RPMI7951 (cell line): Measurements from ENCODE around the gene CDA. TPM values are rescaled to one million over a fixed set of nuclear protein-coding genes. Genes with fewer than 3 reads are reported as not detected.
A peak's percentile ranks its signal among the peaks of the same experiment; 100 is the strongest.

Source experiments
- DNase-seq: peaks from one replicate; pipeline ENCODE4 v3.0.0-alpha.2; 2012; ENCODE audit warnings: low read depth
- total RNA-seq: library from RNA; depleted of rRNA; stranded (reverse); fragments of >200 nt; shearing (Covaris generic); gene quantifications from 2 replicates; pipeline ENCODE4 v1.2.3, GENCODE V29; 2014

CDA gene
- total RNA-seq, 1 experiment from 2014 or later = 24.9 TPM

DNA sequence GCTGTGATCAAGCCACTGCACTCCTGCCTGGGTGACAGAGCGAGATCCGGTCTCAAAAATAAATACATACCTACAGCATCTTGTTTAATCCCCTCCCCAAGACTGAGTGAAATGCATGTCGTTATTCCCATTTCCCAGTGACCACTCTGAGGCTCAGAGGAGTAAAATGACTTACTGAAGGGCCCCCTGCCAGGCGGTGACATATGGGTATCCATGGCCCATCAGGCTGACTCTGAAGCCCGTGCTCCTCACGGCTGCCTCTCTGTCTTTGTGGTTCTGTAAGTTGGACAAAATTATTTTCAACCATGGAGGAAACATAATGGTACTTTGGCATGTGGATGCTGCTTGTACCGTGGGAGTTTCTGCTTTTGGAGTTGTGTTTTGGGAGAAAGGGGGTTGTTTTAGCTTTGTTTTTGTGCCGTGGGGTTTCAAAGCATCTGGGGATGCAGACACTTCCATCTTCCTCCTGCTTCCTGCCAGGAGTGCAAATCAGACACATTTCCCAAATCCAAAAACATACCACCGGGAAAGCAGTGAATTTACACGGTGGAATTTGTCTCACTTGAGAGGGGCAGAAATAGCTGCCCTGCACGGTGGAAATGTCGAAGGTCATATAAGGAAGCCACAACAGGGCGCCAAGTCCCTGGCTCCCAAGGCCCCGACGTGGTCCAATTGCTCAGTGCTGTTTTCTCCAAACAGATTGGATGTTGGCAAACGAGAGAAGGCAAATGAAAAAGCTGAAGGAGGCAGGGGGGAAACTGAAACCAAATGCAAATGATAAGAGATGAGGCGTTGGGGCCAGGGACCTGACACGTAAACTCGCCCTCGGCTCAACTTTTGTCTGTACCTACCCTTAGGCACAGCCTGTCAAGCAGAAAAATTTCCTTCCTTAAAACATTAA is 27.3 kb downstream of the CDA start:
- peak; percentile 74 for DNase-seq

DNA sequence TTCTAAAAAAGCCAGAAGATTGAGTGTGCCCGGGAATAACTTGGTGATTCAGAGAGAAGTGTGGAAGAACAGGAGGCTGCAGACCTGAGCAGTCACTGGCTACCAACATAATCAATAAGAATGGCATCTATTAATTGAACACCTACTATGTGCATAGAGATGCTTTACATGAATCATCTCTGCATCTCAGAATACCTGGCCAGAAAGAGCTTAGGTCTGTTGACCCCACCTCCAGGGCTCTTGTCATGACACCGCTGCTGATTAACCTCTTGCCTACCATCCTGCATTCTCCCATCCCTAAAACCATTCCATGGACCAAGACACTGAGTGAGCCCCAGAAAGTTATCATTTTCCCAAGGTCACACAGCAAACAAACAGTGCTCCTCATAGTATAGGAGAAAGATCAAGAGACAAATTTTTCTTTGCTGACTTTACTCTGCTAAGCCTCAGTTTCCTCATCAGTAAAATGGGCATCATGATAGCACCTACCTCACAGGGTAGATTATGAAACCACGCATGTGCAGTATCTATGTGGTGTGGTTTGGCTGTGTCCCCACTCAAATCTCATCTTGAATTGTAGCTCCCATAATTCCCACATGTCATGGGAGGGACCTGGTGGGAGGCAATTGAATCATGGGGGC is 28.1 kb downstream of the CDA start:
- DNase-seq = no peak

DNA sequence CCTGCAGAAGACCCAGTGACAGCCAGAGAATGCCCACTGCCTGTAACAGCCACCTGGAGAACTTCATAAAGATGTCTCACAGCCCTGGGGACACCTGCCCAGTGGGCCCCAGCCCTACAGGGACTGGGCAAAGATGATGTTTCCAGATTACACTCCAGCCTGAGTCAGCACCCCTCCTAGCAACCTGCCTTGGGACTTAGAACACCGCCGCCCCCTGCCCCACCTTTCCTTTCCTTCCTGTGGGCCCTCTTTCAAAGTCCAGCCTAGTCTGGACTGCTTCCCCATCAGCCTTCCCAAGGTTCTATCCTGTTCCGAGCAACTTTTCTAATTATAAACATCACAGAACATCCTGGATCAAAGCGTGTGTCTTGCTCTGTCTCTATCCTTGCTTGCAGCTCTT is 29.7 kb downstream of the CDA start:
- DNase-seq = no peak

DNA sequence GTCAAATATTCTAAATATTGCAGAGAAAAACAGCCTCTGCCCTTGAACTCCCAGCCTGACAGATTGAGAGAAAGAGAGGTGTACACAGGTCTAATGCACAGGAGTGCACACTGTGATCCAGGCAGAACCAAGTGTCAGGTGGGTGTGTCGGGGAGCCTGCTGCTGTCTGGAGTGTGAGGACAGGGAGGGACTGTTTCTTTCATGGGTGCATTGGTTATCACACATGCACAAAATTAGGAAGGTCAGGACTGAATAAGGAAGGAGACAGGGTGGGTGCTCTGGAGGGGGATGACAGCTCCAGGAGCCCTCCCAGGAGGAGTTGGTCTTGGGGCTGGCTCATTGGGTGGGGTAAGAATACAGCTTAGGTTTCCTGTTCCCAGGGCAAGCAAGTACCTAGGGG is 31.1 kb downstream of the CDA start:
- DNase-seq = no peak

DNA sequence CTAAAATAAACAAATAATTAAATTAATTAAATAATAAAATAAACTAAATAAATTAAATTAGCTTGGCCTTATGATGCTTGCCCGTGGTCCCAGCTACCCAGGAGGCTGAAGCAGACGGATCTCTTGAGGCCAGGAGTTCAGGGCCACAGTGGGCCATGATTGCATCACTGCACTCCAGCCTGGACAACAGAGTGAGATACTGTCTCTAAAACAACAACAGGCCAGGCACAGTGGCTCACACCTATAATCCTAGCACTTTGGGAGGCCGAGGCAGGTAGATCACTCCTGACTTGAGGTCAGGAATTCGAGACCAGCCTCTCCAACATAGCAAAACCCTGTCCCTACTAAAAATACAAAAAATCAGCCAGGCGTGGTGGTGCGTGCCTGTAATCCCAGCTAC is 32.1 kb downstream of the CDA start:
- no peak for DNase-seq

DNA sequence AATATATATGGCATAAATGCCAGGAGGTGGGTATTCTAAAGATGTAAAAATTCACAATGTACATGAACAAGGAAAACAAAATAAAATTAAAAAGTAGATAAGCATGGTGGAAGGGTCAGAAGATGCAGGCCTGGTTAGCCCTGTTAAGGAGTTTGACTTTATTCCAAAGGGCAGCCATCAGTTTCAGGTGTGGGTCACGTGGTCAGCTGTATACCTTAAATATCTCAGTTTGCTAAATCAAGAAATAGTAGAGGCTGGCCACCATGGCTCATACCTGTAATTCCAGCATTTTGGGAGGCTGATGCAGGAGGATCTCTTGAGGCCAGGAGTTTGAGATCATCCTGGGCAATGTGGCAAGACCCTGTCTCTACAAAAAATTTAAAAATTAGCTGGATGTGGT is 35.8 kb downstream of the CDA start:
- DNase-seq = no peak

DNA sequence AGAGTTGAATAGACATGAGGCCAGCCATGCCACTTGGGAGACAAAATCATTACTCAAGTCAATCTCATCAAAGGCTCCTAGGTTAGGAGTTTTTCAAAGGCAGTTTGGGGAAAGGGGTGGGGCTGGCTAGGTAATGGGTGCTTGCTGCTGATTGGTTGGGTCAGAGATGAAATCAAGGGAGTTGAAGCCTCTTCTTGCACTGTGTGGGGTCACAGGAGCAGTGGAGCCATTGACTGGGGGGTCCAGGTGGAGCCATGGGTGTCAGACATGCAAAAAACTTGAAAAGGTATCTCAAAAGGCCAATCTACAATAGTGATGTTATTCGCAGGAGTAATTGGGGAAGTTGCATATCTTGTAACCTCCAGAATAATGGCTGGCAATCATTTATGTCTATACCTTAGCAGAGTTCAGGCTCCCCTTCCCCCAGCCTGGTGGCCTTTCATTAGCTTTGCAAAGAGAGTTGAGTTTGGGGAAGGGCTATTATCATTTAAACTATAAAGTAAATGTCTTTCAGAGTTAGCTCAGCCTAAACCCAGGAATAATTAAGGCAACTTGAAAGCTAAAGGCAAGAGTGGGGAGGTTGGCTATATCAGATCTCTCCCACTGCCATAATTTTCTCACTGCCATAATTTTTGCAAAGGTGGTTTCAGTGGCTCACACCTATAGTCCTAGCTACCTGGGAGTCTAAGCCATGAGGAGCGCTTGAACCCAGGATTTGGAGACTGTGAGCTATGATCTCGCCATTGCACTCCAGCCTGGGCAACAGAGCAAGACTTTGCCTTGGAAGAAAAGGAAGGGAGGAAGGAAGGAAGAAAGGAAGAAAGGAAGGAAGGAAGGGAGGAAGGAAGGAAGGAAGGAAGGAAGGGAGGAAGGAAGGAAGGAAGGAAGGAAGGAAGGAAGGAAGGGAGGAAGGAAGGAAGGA is 36.5 kb downstream of the CDA start:
- no peak for DNase-seq

DNA sequence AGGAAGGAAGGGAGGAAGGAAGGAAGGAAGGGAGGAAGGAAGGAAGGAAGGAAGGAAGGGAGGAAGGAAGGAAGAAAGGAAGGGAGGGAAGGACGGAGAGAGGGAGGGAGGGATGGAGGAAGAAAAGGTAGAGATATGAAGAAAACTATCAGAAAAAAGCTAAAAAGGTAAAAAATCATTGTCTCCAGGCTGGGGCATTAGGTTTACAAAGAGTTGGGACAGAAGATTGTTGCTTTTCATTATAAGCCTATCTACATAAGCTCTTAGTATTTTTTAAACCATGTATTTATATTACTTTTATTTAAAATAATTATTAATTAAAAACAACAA is 37.2 kb downstream of the CDA start:
- no peak for DNase-seq

DNA sequence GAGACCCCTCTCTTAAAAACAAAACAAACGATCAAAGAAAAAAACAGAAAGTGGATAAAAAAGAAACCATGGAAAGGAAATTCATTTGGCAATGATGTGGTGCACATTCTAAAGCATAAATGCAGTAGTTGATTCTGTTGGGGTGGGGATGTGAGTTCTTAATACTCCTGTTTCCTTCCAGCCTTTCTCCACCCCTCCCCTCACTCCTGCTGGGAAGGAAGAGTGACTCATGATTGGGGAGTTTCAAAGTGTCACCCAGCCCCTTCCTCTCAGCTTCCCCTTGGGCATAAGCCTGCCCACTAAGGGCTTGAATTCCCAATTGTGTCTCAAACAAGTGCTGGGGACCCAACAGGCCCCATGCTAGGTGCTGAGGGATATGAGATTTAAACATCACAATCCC is 37.6 kb downstream of the CDA start:
- no peak for DNase-seq

DNA sequence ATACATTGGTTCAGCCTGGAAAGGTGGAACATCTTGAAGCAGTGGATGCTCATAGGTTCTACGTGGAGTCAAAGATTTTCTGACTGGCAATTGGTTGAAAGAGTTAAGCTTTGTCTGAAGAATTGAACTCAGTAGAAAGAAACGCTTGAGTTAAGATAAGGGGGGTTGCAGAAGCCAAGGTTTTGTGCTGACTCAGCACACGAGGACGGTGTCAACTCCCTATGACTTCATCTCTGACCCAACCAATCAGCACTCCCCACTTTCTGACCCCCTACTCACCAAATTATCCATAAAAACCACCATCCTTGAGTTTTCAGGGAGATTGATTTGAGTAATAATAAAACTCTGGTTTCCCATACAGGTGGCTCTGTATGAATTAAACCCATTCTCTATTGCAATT is 41.8 kb downstream of the CDA start:
- DNase-seq = no peak

DNA sequence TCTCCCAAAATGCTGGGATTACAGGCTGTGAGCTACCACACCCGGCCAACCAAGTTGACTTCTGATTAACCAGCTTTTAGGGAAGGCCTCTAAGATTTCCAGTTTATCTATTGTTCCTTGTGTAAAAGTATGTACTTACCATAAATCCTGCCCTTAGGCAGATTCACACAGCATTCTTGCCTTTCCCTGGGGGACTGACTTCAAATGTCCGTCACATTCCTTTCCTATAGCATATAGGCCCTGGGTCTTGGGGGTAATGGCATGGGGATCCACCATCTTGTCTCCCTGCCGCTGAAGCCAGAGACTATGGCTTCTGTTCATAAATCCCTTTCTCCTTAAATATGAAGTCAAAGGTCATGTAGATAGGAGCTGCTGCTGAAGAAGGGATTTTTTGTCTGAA is 43.5 kb downstream of the CDA start:
- DNase-seq = no peak

DNA sequence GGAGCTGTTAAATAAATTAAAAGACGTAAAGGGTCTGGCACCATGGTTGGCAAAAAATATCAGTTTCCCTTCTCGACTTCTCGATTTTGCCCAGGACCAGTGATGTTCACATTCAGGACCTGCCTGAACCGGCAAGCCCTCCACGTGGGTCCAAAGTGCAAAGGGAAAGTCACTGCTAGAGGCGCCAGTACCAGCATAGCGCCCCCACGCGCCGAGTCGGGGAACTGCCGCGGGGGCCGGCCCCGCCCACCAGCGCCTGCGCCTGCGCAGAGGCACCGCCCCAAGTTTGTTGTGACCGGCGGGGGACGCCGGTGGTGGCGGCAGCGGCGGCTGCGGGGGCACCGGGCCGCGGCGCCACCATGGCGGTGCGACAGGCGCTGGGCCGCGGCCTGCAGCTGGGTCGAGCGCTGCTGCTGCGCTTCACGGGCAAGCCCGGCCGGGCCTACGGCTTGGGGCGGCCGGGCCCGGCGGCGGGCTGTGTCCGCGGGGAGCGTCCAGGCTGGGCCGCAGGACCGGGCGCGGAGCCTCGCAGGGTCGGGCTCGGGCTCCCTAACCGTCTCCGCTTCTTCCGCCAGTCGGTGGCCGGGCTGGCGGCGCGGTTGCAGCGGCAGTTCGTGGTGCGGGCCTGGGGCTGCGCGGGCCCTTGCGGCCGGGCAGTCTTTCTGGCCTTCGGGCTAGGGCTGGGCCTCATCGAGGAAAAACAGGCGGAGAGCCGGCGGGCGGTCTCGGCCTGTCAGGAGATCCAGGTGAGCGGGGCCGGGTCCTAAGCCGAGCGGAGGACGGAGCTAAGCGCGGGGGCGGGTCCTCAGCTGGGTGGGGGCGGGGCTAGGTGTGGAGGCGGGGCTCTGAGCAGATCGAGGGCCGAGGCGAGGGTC is 44.5 kb downstream of the CDA start, which contains the start of gene PINK1:
TSS of gene PINK1 (plus strand) at position 269 of the 875 bp plus-strand sequence. CDS start at position 360, 91 bp downstream.
- DNase-seq = peak; percentile 65

DNA sequence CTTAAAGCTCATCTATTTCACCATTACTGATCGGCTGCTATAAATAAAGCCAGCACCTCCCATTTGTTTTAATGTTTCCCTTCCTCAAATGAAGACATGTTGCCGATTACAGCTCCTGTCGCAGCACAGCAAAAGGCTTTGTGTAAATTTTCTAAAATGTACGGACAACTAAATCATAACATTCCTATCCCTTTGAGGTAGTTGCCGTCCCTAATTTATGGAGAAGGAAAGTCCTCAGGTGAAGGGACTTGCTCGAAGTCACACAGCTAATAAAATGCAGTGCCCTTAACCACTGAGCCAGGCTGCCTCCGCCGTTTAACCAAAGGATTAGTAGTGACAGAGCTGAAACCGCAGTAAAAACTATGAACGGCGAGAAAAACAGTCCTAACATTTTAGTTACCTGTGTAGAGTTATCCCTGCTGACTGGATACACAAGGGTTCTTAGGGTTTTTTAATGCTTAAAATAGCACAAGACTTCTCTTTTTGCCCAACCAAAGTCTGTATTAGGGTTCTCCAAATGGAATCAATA is 45.2 kb downstream of the CDA start:
- no peak for DNase-seq

DNA sequence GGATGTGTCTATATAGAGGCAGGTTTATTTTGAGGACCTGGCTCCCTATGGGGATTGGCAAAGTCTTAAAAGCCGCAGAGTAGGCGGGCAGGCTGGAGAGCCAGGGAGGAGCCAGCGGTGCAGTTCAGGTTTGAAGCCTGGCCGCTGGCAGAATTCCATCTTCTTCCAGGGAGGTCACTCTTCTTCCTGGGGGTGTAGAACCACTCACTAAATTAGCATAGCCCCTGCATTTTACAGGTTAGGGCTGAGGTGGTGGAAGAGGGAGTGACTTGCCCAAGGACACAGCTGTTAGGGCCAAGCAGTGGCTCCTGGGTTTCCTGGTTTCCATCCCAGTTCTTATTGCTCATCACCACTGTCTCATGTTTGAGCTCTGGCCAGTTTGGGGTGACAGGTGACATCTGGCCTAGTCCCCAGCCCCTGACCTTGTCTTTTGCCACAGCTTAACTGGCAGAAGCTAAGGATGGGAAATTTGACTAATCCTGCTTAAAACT is 45.7 kb downstream of the CDA start:
- peak; percentile 58 for DNase-seq

DNA sequence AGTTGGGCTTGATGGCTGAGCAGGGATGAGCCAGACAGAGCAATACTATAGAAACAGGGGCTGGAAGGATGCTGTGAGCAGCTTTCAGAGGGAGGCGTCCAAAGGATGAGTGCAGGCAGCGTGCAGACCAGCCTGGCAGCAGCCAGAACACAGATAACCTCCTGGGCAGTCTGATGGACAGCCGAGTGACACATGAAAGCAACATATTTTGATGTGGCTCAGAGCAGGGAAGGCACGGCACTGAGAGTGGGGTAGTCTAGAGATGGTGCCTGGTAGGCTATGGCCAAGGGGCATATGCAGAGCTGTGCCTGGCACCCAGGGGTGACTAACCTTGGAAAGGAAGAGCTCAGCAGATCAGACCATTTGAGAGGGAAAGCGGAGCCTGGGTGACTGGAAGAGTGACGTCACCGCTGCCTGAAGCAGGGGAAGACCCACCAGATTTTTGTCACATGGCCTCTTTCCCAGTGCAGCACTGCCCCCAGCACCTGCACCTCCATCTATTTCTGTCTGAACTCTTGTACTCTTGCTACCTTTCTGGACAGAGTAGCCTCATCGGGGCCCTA is 48.0 kb downstream of the CDA start:
- DNase-seq = no peak

DNA sequence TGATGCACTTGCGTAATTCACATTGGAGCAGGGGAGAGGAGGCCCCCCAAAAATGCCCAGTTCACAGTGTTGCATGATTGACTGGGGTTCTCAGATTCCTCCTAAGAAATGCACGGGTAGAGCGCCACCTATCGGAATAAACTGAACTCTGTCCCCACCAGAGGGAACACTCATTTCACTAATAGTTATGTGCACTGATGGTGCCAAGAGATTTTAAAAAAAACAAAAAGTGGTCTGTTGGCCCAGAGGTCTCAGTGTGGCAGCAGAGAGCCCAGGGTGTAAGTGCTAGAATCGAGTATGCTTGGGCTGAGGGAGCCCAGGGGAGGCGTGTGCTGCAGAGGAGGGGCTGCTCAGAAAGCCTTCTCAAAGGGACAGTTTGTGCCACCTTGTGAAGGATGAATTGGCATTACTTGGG is 51.3 kb downstream of the CDA start:
- peak; percentile 44 for DNase-seq

DNA sequence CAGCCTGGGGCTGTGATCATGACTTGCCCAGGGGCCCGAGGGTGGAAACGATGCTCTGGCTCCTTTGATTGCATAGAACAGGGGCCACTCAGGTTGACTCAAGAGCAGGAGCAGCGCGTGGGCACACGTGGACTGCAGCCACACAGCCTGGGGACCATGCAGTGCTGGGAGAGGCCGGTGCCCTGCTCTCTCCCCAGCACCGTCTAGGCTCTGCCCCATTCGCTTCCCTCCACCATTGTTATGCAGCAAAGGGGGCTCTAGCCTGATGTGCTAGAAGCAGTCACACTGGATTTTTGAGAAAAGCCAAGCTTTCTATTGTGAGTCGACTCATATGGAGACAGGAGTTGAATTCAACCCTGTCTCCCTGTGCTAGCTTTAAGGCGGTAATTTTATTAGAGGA is 53.1 kb downstream of the CDA start:
- DNase-seq = no peak

DNA sequence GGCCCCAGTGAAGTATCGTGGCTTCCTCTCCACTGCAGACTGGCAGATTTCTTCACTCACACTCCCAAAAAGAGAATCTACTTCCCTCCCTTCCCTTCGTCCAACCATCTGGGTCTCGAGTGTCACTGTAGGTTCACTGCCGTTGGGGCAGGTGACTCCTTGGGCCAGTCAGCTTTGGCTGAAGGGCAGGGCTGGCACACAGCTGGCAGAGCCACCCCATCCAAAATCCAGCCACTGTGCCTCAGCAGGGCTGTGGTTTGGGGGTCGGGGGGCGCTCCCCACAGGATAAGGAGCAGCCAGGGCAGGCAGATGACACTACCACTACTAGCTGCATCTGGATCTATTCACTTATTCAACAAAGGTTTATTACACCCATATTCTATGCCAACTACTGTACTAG is 54.2 kb downstream of the CDA start:
- no peak for DNase-seq

DNA sequence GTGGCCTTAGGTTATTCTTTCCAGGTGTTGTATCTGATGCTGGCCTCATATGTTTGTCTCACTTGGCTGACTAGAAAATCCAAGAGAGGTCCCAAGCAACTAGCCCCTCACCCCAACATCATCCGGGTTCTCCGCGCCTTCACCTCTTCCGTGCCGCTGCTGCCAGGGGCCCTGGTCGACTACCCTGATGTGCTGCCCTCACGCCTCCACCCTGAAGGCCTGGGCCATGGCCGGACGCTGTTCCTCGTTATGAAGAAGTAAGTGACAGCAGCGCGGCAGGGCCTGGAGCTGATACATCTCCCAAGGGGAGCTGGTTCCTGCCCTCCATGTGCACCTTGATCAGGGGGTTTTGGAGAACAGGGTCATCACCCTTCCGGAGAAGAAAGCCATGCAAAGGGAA is 55.5 kb downstream of the CDA start:
- no peak for DNase-seq

DNA sequence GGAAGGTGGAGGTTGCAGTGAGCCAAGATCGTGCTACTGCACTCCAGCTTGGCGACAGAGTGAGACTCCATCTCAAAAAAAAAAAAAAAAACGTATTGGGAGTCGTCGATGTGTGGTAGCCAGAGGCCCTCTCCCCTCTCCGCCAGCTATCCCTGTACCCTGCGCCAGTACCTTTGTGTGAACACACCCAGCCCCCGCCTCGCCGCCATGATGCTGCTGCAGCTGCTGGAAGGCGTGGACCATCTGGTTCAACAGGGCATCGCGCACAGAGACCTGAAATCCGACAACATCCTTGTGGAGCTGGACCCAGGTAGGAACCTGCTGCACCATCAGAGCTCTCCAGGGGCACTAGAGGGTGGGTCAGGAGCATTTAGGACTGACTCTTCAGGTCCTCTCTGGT is 56.5 kb downstream of the CDA start:
- DNase-seq = no peak

DNA sequence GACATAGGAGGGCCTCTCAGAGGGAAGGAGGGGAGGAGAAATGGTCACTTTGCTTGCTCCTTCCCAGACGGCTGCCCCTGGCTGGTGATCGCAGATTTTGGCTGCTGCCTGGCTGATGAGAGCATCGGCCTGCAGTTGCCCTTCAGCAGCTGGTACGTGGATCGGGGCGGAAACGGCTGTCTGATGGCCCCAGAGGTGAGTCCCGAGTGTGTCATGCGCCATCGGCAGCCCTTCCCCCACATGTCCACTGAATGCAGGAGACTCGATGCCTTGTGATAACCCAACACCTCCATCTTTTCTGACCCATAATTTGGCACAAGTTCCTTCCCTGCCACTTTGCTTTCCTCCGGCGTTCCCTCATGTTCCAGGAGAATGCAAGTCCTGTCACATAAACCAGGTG is 59.5 kb downstream of the CDA start:
- DNase-seq = no peak
